Non-pigmented ciliary epithelial cell (primary cell): ENCODE data around the gene ALG5.

ENCODE experiments used
- DNase-seq: peaks from one replicate; pipeline ENCODE4 v3.0.0-alpha.2; 2010; ENCODE audit warnings: low read depth

Gene ALG5

DNA sequence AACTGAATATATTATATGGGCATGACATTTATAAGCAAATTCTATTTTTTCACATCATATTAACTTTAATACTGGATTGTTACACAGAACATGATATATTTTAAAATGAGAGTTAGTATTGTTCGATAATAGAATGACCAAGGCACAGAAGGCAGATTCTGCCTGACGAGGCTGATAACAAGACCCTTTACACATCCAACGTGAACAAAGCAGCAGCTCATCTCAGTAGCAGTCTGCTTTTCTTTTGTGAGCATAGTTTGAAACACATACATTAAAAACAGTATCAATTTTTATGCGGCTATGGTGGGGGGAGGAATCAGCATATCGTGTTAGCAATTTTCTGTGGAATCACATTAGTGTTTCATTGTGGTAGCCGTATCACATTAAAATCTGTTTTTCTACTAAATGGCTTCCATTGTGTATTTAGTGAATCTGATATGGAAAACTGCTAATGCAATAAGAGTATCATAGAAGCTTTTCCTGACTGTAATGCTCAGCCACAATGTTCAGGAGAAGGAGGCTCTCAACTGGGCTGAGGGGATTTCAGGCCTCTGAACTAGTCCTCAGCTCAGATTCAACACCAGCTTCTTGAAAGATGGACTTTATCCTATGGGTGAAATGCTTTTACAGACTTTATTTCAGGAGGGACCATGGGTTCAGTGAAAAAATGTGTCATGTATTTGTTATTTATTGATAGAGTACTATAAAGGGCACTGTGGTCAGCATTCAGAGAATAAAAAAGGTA, 83.1 kb downstream of the ALG5 start:
- no peak for DNase-seq

GRCh38 chr13:36915106-36915505, 84.0 kb downstream of the ALG5 start:
- DNase-seq = no peak

DNA sequence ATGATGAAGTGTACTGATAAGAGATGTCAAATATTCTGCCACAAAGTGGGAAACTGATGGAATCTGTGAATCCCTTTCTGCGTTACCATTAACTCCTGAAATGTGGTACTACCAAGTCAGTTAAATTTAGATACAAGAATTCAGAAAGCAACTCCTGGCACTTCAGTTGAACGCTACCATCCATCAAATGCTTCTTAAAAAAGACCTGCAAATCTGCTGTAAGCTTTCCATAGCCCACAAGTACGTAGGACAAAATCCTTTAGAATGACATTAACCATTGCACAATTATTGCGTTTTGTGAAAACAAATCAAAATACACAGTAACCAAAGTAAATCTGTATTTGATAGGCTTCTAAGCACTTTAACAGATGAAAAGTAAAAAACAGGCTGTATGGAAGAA, 84.5 kb downstream of the ALG5 start:
- DNase-seq = no peak

DNA sequence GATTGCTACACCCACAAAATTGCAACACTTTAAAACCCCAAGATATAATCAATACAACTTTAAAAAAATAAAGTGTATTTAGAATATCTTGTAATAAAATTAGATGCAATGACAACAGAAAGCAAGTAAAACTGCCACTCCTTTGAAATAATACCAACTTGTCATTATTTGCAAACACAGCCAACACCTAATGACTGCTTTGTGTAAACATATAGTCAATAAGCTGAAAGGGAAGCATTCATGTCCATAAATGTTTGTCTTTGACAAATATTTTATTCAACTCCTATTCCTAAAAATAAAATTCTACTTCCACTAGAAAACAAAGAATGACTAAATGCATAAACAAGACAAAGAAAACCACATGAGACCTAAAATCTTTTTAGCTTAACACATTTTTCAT, 85.7 kb downstream of the ALG5 start:
- no peak for DNase-seq

GRCh38 chr13:36912973-36913372, 86.2 kb downstream of the ALG5 start:
- no peak for DNase-seq

DNA sequence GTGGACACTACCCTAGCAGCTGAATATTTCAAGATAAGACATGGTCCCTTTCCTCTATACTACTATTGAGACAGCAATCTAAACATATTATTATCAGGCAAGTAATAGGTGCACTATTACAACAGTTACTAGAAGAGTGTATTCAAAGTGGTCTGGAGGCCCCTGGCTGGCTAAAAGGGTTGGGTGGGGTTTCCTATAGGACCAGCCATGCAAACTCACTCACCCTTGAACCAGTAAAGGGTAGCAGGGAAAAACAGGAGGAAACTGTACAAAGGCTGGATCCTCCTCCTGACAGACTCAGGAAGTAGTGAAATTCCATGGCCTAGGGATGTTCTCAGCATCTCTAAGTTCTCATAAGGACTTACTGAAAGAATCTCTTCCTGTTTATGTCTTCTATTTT, 86.8 kb downstream of the ALG5 start:
- DNase-seq = no peak

DNA sequence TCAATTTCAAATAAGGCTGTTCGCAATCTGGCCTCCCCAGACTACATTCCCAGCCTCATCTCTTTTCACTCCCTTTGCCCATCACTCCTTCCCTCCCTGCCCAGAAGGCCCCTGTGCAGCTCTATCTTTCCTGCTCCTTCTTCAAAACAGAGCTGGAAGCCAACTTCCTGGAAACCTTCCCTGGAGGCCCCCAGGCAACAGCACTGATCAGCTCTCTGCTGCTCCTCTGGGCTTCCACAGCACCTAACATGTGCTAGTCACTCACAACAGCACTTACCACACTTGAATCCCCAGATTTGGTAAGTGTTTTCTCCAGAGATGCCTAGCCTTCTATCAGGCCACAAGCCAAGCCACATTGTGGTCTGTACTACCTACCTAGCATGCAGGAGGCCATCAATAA, 88.6 kb downstream of the ALG5 start:
- no peak for DNase-seq

DNA sequence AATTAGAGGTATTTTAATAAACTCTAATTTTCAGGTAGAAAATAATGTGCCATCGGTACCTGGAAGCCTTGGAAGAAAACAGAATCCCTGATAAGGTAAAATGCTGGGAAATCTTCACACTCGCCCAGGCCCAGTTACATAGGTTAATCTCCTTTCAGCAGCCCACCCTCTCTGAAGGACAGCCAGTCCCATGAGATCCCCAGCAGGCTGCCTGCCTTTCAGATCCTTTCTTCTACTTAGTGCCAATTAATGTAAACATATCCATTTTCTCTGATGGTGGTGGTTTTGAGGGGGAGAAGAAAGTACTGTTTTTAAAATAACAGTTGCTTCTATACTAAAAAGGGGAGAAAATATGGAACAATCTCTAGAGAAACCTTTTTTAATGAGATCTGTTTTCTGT, 91.3 kb downstream of the ALG5 start:
- no peak for DNase-seq

DNA sequence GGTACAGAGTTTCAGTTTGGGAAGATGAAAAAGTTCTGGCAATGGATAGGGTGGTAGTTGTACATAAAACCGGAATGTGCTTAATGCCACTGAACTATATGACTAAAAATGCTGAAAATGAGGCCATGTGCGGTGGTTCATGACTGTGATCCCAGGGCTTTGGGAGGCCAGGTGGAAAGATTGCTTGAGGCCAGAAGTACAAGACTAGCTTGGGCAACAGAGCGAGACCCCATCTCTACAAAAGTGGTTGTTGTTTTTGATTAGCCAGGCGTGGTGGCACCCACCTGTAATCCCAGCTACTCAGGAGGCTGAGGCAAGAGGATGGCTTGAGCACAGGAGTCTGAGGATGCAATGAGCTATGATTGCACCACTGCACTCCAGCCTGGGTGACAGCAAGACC, 91.9 kb downstream of the ALG5 start:
- DNase-seq = no peak

GRCh38 chr13:36905944-36906343, 93.2 kb downstream of the ALG5 start:
- no peak for DNase-seq

DNA sequence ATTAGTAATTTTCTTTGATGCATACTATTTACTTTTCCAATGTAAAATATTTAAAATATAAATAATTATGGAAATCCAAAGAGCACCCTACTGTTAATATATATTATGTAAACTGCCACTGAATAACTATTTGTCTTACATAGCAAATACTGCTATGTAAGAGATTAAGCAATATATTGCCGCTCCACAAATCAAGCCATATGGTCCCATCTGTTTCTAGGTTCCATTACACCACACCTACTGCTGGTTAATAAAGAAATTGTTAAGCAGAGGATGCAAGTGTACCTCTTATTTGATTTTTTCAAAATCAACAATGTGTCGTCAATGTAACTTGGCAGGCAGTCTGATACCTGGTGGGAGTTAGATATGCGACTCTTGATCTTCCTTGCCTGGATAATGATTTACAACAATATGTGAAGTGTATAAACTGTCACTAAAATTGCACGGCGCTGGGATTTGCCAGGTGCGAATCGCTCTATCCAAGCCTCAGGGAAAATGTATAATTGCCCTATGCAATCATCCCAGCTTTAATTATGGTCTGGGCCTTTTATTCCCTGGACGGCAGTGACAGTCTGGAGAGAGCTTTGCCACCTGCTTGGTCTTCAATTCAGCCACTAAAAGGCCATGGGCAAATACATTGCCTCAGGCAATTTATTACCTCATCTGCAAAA, 95.1 kb downstream of the ALG5 start:
- DNase-seq = no peak
